H9 (cell line): ENCODE measurements around the gene LAMP1. TPM values are rescaled to one million over a fixed set of nuclear protein-coding genes. Genes with fewer than 3 reads are reported as not detected.

ENCODE experiments used
- DNase-seq: peaks from one replicate; pipeline ENCODE4 v3.0.0-alpha.2; 2017
- H2AFZ ChIP-seq: one replicate; pipeline ENCODE4 v1.6.1; 2013; ENCODE audit warnings: mild to moderate bottlenecking, low read length, control low read depth, moderate library complexity
- H2AK5ac ChIP-seq: 2 replicates; pipeline ENCODE4 v1.6.1; 2013; ENCODE audit warnings: low read length, control low read depth, mixed read lengths; ENCODE audit not compliant: insufficient read length
- H2BK120ac ChIP-seq: one replicate; pipeline ENCODE4 v1.6.1; 2013; ENCODE audit warnings: low read depth, mild to moderate bottlenecking, low read length, control low read depth, inconsistent platforms; ENCODE audit not compliant: poor library complexity, severe bottlenecking
- H2BK12ac ChIP-seq: 2 replicates; pipeline ENCODE4 v1.6.1; 2013; ENCODE audit warnings: low read length, control low read depth, mixed read lengths, low read depth; ENCODE audit not compliant: insufficient read length
- H2BK15ac ChIP-seq: 2 replicates; pipeline ENCODE4 v1.6.1; 2013; ENCODE audit warnings: low read depth, low read length, control low read depth
- H2BK20ac ChIP-seq: one replicate; pipeline ENCODE4 v1.6.1; 2013; ENCODE audit warnings: low read depth, mild to moderate bottlenecking, low read length, control low read depth, inconsistent platforms; ENCODE audit not compliant: poor library complexity, severe bottlenecking
- H2BK5ac ChIP-seq: 2 replicates; pipeline ENCODE4 v1.6.1; 2013; ENCODE audit warnings: low read length, control low read depth, mixed read lengths; ENCODE audit not compliant: insufficient read length
- H3K14ac ChIP-seq: 2 replicates; pipeline ENCODE4 v1.6.1; 2013; ENCODE audit warnings: low read length, control low read depth; ENCODE audit not compliant: insufficient read depth
- H3K18ac ChIP-seq: 2 replicates; pipeline ENCODE4 v1.6.1; 2013; ENCODE audit warnings: low read depth, mild to moderate bottlenecking, mixed read lengths, low read length, control low read depth; ENCODE audit not compliant: insufficient read length
- H3K23ac ChIP-seq: 2 replicates; pipeline ENCODE4 v1.6.1; 2013; ENCODE audit warnings: low read length, control low read depth, mixed read lengths, low read depth; ENCODE audit not compliant: insufficient read length
- H3K23me2 ChIP-seq: 2 replicates; pipeline ENCODE4 v1.6.1; 2013; ENCODE audit warnings: low read depth, mild to moderate bottlenecking, mixed read lengths, low read length, control low read depth; ENCODE audit not compliant: insufficient read length, poor library complexity, severe bottlenecking
- H3K27ac ChIP-seq: 2 replicates; pipeline ENCODE4 v1.5.1; 2013; ENCODE audit warnings: low read length, control low read depth, mixed read lengths, low read depth; ENCODE audit not compliant: insufficient read length
- H3K27me3 ChIP-seq: 2 replicates; pipeline ENCODE4 v1.6.1; 2013; ENCODE audit warnings: low read length, control low read depth, inconsistent platforms; ENCODE audit not compliant: insufficient read depth
- H3K4ac ChIP-seq: 2 replicates; pipeline ENCODE4 v1.6.1; 2013; ENCODE audit warnings: low read depth, mild to moderate bottlenecking, control low read depth, inconsistent platforms, low read length, moderate library complexity
- H3K4me1 ChIP-seq: 2 replicates; pipeline ENCODE4 v1.6.1; 2013; ENCODE audit warnings: low read length, control low read depth, inconsistent platforms; ENCODE audit not compliant: insufficient read depth
- H3K4me2 ChIP-seq: 2 replicates; pipeline ENCODE4 v1.6.1; 2013; ENCODE audit warnings: low read length, control low read depth, mixed read lengths; ENCODE audit not compliant: insufficient read length, insufficient read depth
- H3K56ac ChIP-seq: 2 replicates; pipeline ENCODE4 v1.6.1; 2013; ENCODE audit warnings: low read depth, mild to moderate bottlenecking, mixed read lengths, low read length, control low read depth; ENCODE audit not compliant: insufficient read length
- H3K79me1 ChIP-seq: 2 replicates; pipeline ENCODE4 v1.6.1; 2013; ENCODE audit warnings: low read depth, mild to moderate bottlenecking, moderate library complexity, low read length, control low read depth, inconsistent platforms; ENCODE audit not compliant: insufficient read depth, poor library complexity, severe bottlenecking
- H3K79me2 ChIP-seq: 2 replicates; pipeline ENCODE4 v1.6.1; 2013; ENCODE audit warnings: low read length, control low read depth, inconsistent platforms; ENCODE audit not compliant: insufficient read depth
- H3K9ac ChIP-seq: 2 replicates; pipeline ENCODE4 v1.6.1; 2013; ENCODE audit warnings: low read length, control low read depth, mixed read lengths; ENCODE audit not compliant: insufficient read length; ENCODE audit errors: extremely low read depth
- H3K9me3 ChIP-seq: one replicate; pipeline ENCODE4 v1.6.1; 2013; ENCODE audit warnings: low read depth, low read length, inconsistent platforms; ENCODE audit not compliant: control insufficient read depth
- H3T11ph ChIP-seq: one replicate; pipeline ENCODE4 v1.6.1; 2013; ENCODE audit warnings: mild to moderate bottlenecking, low read length, control low read depth, inconsistent platforms
- H4K20me1 ChIP-seq: one replicate; pipeline ENCODE4 v1.6.1; 2013; ENCODE audit not compliant: control insufficient read depth, insufficient read length, insufficient read depth
- H4K5ac ChIP-seq: 2 replicates; pipeline ENCODE4 v1.6.1; 2013; ENCODE audit warnings: low read depth, mild to moderate bottlenecking, mixed read lengths, low read length, control low read depth; ENCODE audit not compliant: insufficient read length
- H4K8ac ChIP-seq: replicated peaks from 2 replicates; pipeline ENCODE4 v1.6.1; 2013; ENCODE audit warnings: low read length, control low read depth, mixed read lengths, low read depth; ENCODE audit not compliant: insufficient read length
- H4K91ac ChIP-seq: 2 replicates; pipeline ENCODE4 v1.6.1; 2013; ENCODE audit warnings: low read depth, mild to moderate bottlenecking, moderate library complexity, mixed read lengths, low read length, control low read depth; ENCODE audit not compliant: insufficient read length
- H3K27ac Mint-ChIP-seq, 3 experiments: 2 replicates in 2 of 3; 3 replicates in 1 of 3; pipeline ENCODE4 v1.8.0; 2020 to 2021; ENCODE audit warnings: mixed read lengths in 3 of 3, mild to moderate bottlenecking in 1 of 3, moderate library complexity in 1 of 3
- H3K27me3 Mint-ChIP-seq: 2 replicates; pipeline ENCODE4 v1.8.0; 2021; ENCODE audit warnings: low read depth, mild to moderate bottlenecking, moderate library complexity, mixed read lengths
- H3K36me3 Mint-ChIP-seq, 3 experiments: 2 replicates in 2 of 3; 3 replicates in 1 of 3; pipeline ENCODE4 v1.8.0; 2020 to 2021; ENCODE audit warnings: low read depth in 3 of 3, mixed read lengths in 3 of 3; ENCODE audit not compliant: insufficient read depth in 1 of 3
- H3K4me1 Mint-ChIP-seq, 2 experiments: 2 replicates each; pipeline ENCODE4 v1.8.0; 2020; ENCODE audit warnings: mixed read lengths in 2 of 2
- H3K4me3 Mint-ChIP-seq, 2 experiments: 2 replicates in 1 of 2; 3 replicates in 1 of 2; pipeline ENCODE4 v1.8.0; 2020 to 2021; ENCODE audit warnings: mild to moderate bottlenecking in 2 of 2, mixed read lengths in 2 of 2, moderate library complexity in 1 of 2
- H3K9me3 Mint-ChIP-seq, 2 experiments: 2 replicates in 1 of 2; 3 replicates in 1 of 2; pipeline ENCODE4 v1.8.0; 2020; ENCODE audit warnings: mild to moderate bottlenecking in 2 of 2, mixed read lengths in 2 of 2, moderate library complexity in 1 of 2
- CTCF ChIP-seq: fragments of 200-600 bp; sonication (generic); conservative IDR thresholded peaks from 3 replicates; pipeline ENCODE4 v1.8.0; 2021; ENCODE audit warnings: antibody characterized with exemption, mild to moderate bottlenecking
- WGBS: extraction: QIAGEN DNeasy Blood & Tissue Kit; methylation state at CpG from one replicate; pipeline ENCODE4 v1.1.7; 2013; ENCODE audit warnings: missing lambda C conversion rate, low lambda C conversion rate, mixed read lengths; ENCODE audit not compliant: insufficient read length; ENCODE audit errors: extremely low coverage; 5-methylcytosine and 5-hydroxymethylcytosine counted together
- total RNA-seq: library from RNA; stranded (reverse); gene quantifications from 2 replicates; pipeline ENCODE4 v1.2.1, GENCODE V29; 2021

Gene LAMP1
- total RNA-seq, 1 experiment from 2014 or later: 131 TPM

GRCh38 chr13:113365971-113366588 lies 69.0 kb downstream of the LAMP1 start:
- peaks cover 4 to 10% (median 8%) of the 10 kb centered on the region in 3 experiments; a peak in 6 of 7 replicates for H3K36me3 Mint-ChIP-seq
- Histone ChIP-seq H4K8ac (no peak overlapping the region), H3K27ac (no peak overlapping the region), H3K4me1 (no peaks in the 10 kb centered on the region; the same call in 1 of the 2 replicates), H3K14ac (no peak overlapping the region), H4K20me1 (no peaks in the 10 kb centered on the region), H2BK120ac (no peak overlapping the region), H2BK15ac (no peak overlapping the region), H3T11ph (no peak overlapping the region), H3K27me3 (no peaks in the 10 kb centered on the region), H2AK5ac (no peak overlapping the region), H3K23ac (no peak overlapping the region), H3K9me3 (no peaks in the 10 kb centered on the region), H2BK5ac (no peak overlapping the region), H3K79me1 (peaks cover 7% of the 10 kb centered on the region), H4K91ac (no peak overlapping the region), H2BK20ac (no peak overlapping the region), H3K23me2 (peaks cover 12% of the 10 kb centered on the region), H3K79me2 (peaks cover 9% of the 10 kb centered on the region; the same call in 1 of the 2 replicates), H2AFZ (no peak overlapping the region), H3K9ac (no peak overlapping the region), H4K5ac (no peak overlapping the region), H3K56ac (no peak overlapping the region), H3K4ac (no peak overlapping the region), H3K4me2 (no peak overlapping the region), H2BK12ac (no peak overlapping the region), H3K18ac (no peak overlapping the region)
- H3K4me3 Mint-ChIP-seq: no peak overlapping the region
- peak overlapping the region in 2 of 3 experiments; percentile 67 to 94; a peak in 4 of 7 replicates for H3K27ac Mint-ChIP-seq
- no peaks in the 10 kb centered on the region; a peak in 1 of 5 replicates for H3K9me3 Mint-ChIP-seq
- no peak for DNase-seq
- WGBS: no CpG with 5 or more reads among the region's 9 CpGs
- H3K27me3 Mint-ChIP-seq: no peaks in the 10 kb centered on the region
- peaks cover 16 to 34% of the 10 kb centered on the region in 2 experiments for H3K4me1 Mint-ChIP-seq
- TF ChIP-seq CTCF: no peak
